Measurements from ENCODE around the gene UCP3. TPM values are rescaled to one million over a fixed set of nuclear protein-coding genes. Genes with fewer than 3 reads are reported as not detected.
A peak's percentile ranks its signal among the peaks of the same experiment; 100 is the strongest.

The UCP3 gene
- total RNA-seq, 2 donors from 2014 or later, result 1.9 to 3.5 TPM

- DNase-seq, result no peak
- H3K27ac Mint-ChIP-seq, result peak overlapping the region; percentile 8
- H3K9me3 Mint-ChIP-seq, result no peaks in the 10 kb centered on the region
Measured at GRCh38 chr11:73968356-73968966, 40.4 kb downstream of the UCP3 start.

GRCh38 chr11:73965764-73966121 lies 43.1 kb downstream of the UCP3 start:
- Mint-ChIP-seq H3K4me1 (peaks cover 6% of the 10 kb centered on the region), H3K4me3 (no peak overlapping the region), H3K27me3 (ENCODE audit: insufficient read depth) (peaks cover 11% of the 10 kb centered on the region), H3K27ac (no peak overlapping the region), H3K9me3 (no peaks in the 10 kb centered on the region), H3K36me3 (ENCODE audit: low read depth) (no peaks in the 10 kb centered on the region)
- Histone ChIP-seq H3K36me3 (ENCODE audit: control insufficient read depth, insufficient read depth, low read length) (no peaks in the 10 kb centered on the region), H3K9ac (ENCODE audit: extremely low read depth, low read length, poor library complexity, severe bottlenecking) (no peak overlapping the region), H3K4me3 (ENCODE audit: low read length) (no peak overlapping the region), H3K27ac (ENCODE audit: low read depth, low read length) (no peak overlapping the region), H3K4me1 (ENCODE audit: control insufficient read depth, insufficient read depth, low read length) (no peaks in the 10 kb centered on the region), H3K27me3 (ENCODE audit: control insufficient read depth, insufficient read depth, low read length, poor library complexity, severe bottlenecking) (no peaks in the 10 kb centered on the region), H3K9me3 (ENCODE audit: control insufficient read depth, low read length) (no peaks in the 10 kb centered on the region)
- TF ChIP-seq CTCF (conservative IDR thresholded peaks at IDR 0.05), result no peak
- 67 to 84% methylated on average over 1 to 2 of the region's 2 CpGs for WGBS, 2 experiments (ENCODE audit: insufficient coverage in 1 of 2, insufficient read length in 1 of 2)
- DNase-seq, result peak; percentile 39

More at GRCh38 chr11:73968356-73968966, 40.4 kb downstream of the UCP3 start:
- Histone ChIP-seq H3K9ac (ENCODE audit: extremely low read depth, low read length, poor library complexity, severe bottlenecking) (no peak overlapping the region), H3K36me3 (ENCODE audit: control insufficient read depth, insufficient read depth, low read length) (no peaks in the 10 kb centered on the region), H3K27me3 (ENCODE audit: control insufficient read depth, insufficient read depth, low read length, poor library complexity, severe bottlenecking) (no peaks in the 10 kb centered on the region), H3K27ac (ENCODE audit: low read depth, low read length) (no peak overlapping the region), H3K9me3 (ENCODE audit: control insufficient read depth, low read length) (no peaks in the 10 kb centered on the region), H3K4me3 (ENCODE audit: low read length) (no peak overlapping the region), H3K4me1 (ENCODE audit: control insufficient read depth, insufficient read depth, low read length) (no peaks in the 10 kb centered on the region)
- no peak for TF ChIP-seq CTCF (conservative IDR thresholded peaks at IDR 0.05)
- peaks cover 6% of the 10 kb centered on the region for H3K4me1 Mint-ChIP-seq
- H3K27me3 Mint-ChIP-seq (ENCODE audit: insufficient read depth), result peaks cover 8% of the 10 kb centered on the region
- no peaks in the 10 kb centered on the region for H3K36me3 Mint-ChIP-seq (ENCODE audit: low read depth)
- WGBS, 2 experiments (ENCODE audit: insufficient coverage in 1 of 2, insufficient read length in 1 of 2), result 86 to 89% methylated on average over 12 to 15 of the region's 15 CpGs
- no peak overlapping the region for H3K4me3 Mint-ChIP-seq

- H3K9me3 Mint-ChIP-seq, result no peaks in the 10 kb centered on the region
- 78 to 85% methylated on average over 6 to 10 of the region's 10 CpGs for WGBS, 2 experiments (ENCODE audit: insufficient coverage in 1 of 2, insufficient read length in 1 of 2)
- no peak for TF ChIP-seq CTCF (conservative IDR thresholded peaks at IDR 0.05)
- H3K4me3 Mint-ChIP-seq, result no peak overlapping the region
- no peaks in the 10 kb centered on the region for H3K27me3 ChIP-seq (ENCODE audit: control insufficient read depth, insufficient read depth, low read length, poor library complexity, severe bottlenecking)
- H3K9me3 ChIP-seq (ENCODE audit: control insufficient read depth, low read length), result no peaks in the 10 kb centered on the region
- H3K4me1 ChIP-seq (ENCODE audit: control insufficient read depth, insufficient read depth, low read length), result no peaks in the 10 kb centered on the region
- H3K27me3 Mint-ChIP-seq (ENCODE audit: insufficient read depth), result peaks cover 11% of the 10 kb centered on the region
- DNase-seq, result no peak
- H3K36me3 ChIP-seq (ENCODE audit: control insufficient read depth, insufficient read depth, low read length), result no peaks in the 10 kb centered on the region
- no peak overlapping the region for H3K27ac Mint-ChIP-seq
- H3K4me1 Mint-ChIP-seq, result peaks cover 6% of the 10 kb centered on the region
- no peak overlapping the region for H3K4me3 ChIP-seq (ENCODE audit: low read length)
- H3K27ac ChIP-seq (ENCODE audit: low read depth, low read length), result no peak overlapping the region
- H3K9ac ChIP-seq (ENCODE audit: extremely low read depth, low read length, poor library complexity, severe bottlenecking), result no peak overlapping the region
- no peaks in the 10 kb centered on the region for H3K36me3 Mint-ChIP-seq (ENCODE audit: low read depth)
Measured at GRCh38 chr11:73965076-73965763, 43.7 kb downstream of the UCP3 start.
